ENCODE measurements around the gene ZNF197.
A peak's percentile ranks its signal among the peaks of the same experiment; 100 is the strongest.

DNA sequence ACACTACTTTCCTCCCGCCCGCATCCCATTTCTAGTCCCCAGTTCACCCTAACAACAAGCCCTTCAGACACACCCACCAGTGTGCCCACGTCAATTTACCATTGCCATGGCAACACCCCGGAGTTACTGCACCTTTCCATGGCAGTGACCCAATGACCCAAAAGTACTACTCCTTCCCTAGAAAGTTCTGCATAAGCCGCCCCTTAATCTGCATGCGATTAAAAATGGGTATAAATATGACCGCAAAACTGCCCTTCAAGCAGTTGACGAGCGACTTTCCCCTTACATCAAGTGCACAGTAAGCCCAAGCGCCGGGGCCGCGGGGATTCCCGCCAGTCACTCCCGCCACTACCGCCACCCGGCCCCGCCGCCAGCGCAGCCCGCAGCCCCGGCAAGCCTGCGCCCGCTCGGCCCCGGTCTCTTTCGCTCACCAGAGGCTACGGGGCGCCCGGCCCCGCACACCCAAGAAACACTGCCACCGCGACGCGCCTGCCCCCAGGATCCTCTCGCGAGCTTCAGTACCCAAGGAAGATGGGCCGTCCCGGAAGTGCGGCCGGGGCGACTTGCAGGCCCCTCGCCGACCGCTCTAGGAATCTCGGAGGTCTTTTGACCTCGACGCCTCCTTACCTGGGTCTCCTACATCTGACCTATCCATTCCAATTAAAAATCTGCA, 60.4 kb downstream of the ZNF197 start:
- TF ChIP-seq, protein P1, sequence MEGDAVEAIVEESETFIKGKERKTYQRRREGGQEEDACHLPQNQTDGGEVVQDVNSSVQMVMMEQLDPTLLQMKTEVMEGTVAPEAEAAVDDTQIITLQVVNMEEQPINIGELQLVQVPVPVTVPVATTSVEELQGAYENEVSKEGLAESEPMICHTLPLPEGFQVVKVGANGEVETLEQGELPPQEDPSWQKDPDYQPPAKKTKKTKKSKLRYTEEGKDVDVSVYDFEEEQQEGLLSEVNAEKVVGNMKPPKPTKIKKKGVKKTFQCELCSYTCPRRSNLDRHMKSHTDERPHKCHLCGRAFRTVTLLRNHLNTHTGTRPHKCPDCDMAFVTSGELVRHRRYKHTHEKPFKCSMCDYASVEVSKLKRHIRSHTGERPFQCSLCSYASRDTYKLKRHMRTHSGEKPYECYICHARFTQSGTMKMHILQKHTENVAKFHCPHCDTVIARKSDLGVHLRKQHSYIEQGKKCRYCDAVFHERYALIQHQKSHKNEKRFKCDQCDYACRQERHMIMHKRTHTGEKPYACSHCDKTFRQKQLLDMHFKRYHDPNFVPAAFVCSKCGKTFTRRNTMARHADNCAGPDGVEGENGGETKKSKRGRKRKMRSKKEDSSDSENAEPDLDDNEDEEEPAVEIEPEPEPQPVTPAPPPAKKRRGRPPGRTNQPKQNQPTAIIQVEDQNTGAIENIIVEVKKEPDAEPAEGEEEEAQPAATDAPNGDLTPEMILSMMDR (IDR thresholded peaks at IDR 0.05): no peak
- TF ChIP-seq POLR2A (IDR thresholded peaks at IDR 0.05): peak in 2 of 3 donors; percentile 42 to 49
